HG02885 (cell line): Measurements from ENCODE around the gene CPED1.
"Not testable (repeated sequence)": the region's sequence is repeated elsewhere in the genome, so short reads cannot be mapped to it uniquely, and the experiment has no call there.

ENCODE experiments used
- ATAC-seq: cut with Tn5 transposase; IDR thresholded peaks from one replicate; pipeline ENCODE4 v1.9.1; 2021; ENCODE audit warnings: mild to moderate bottlenecking; ENCODE audit not compliant: unreplicated experiment, poor library complexity

CPED1 gene

GRCh38 chr7:121267612-121268011 lies 279.1 kb downstream of the CPED1 start:
- no peak for ATAC-seq

GRCh38 chr7:121269798-121270197 lies 281.3 kb downstream of the CPED1 start:
- ATAC-seq: no peak

GRCh38 chr7:121271098-121271497 lies 282.6 kb downstream of the CPED1 start:
- ATAC-seq: no peak

GRCh38 chr7:121271916-121272315 lies 283.4 kb downstream of the CPED1 start:
- ATAC-seq: peak; percentile 61

- no peak for ATAC-seq
Observed at GRCh38 chr7:121272676-121273075, 284.2 kb downstream of the CPED1 start.

GRCh38 chr7:121273467-121274167 lies 285.1 kb downstream of the CPED1 start:
- peak; percentile 30 for ATAC-seq

GRCh38 chr7:121274467-121274866 lies 286.0 kb downstream of the CPED1 start:
- ATAC-seq: no peak

- ATAC-seq: no peak
Observed at GRCh38 chr7:121275204-121275603, 286.7 kb downstream of the CPED1 start.

- ATAC-seq: no peak
Observed at GRCh38 chr7:121276313-121276712, 287.8 kb downstream of the CPED1 start.

- peak; percentile 98 for ATAC-seq
Observed at GRCh38 chr7:121278120-121279021, 289.9 kb downstream of the CPED1 start.

GRCh38 chr7:121279060-121279620 lies 290.6 kb downstream of the CPED1 start:
- no peak for ATAC-seq

- ATAC-seq: no peak
Observed at GRCh38 chr7:121279822-121280221, 291.3 kb downstream of the CPED1 start.

GRCh38 chr7:121280656-121281055 lies 292.1 kb downstream of the CPED1 start:
- ATAC-seq: no peak

GRCh38 chr7:121282129-121282528 lies 293.6 kb downstream of the CPED1 start:
- ATAC-seq: no peak

- no peak for ATAC-seq
Observed at GRCh38 chr7:121285066-121285667, 296.7 kb downstream of the CPED1 start.

- ATAC-seq: no peak
Observed at GRCh38 chr7:121286186-121286585, 297.7 kb downstream of the CPED1 start.

- no peak for ATAC-seq
Observed at GRCh38 chr7:121286742-121287734, 298.5 kb downstream of the CPED1 start.

- ATAC-seq: no peak
Observed at GRCh38 chr7:121288894-121289293, 300.4 kb downstream of the CPED1 start.

GRCh38 chr7:121289930-121290329 lies 301.4 kb downstream of the CPED1 start:
- ATAC-seq: not testable (repeated sequence)
